Uterus (tissue), 2 donors: Measurements from ENCODE around the gene MARVELD1.

Experiments used
- CTCF ChIP-seq, 4 experiments: fragments of 200-600 bp in 2 of 4; fragments of 450-650 bp in 2 of 4; sonication (generic) in 2 of 4; IDR thresholded peaks; one replicate each; pipeline ENCODE4 v1.5.1; 2016 to 2019; ENCODE audit warnings: antibody characterized with exemption in 4 of 4, mild to moderate bottlenecking in 2 of 4, moderate library complexity in 1 of 4
- POLR2A ChIP-seq, 2 donors: fragments of 450-650 bp; IDR thresholded peaks; one replicate each; pipeline ENCODE4 v1.6.1; 2016; ENCODE audit warnings: antibody characterized with exemption in 2 of 2, mild to moderate bottlenecking in 1 of 2, moderate library complexity in 1 of 2

- no peak for TF ChIP-seq CTCF (IDR thresholded peaks at IDR 0.05)
- no peak for TF ChIP-seq POLR2A (IDR thresholded peaks at IDR 0.05)
Measured at GRCh38 chr10:97669571-97669970, 44.0 kb upstream of the MARVELD1 start.
